CD8-positive, alpha-beta memory T cell (primary cell): ENCODE measurements around the gene ROCK1. TPM values are rescaled to one million over a fixed set of nuclear protein-coding genes. Genes with fewer than 3 reads are reported as not detected.

Source experiments
- CTCF ChIA-PET: fragments of 350-600 bp; sonication (Branson Sonifier 250); formaldehyde crosslinking; loops from one replicate; lab custom pipeline; 2021; ENCODE audit warnings: antibody characterized with exemption; lab: Charles Lee
- POLR2A ChIA-PET: fragments of 350-600 bp; sonication (Branson Sonifier 250); formaldehyde crosslinking; loops from one replicate; lab custom pipeline; 2021; ENCODE audit warnings: antibody characterized with exemption; lab: Charles Lee
- DNase-seq, 5 donors: peaks; one replicate each; pipeline versions ENCODE4 v3.0.0 to v3.0.0-alpha.2; 2020 to 2022; ENCODE audit warnings: mixed read lengths in 1 of 5
- H3K27ac ChIP-seq: one replicate; pipeline ENCODE4 v1.7.0; 2013; ENCODE audit warnings: low read depth, mild to moderate bottlenecking, low read length, moderate library complexity
- H3K27me3 ChIP-seq: 2 replicates; pipeline ENCODE4 v1.7.0; 2013; ENCODE audit warnings: low read length, mild to moderate bottlenecking; ENCODE audit not compliant: insufficient read depth, poor library complexity, severe bottlenecking
- H3K36me3 ChIP-seq: 2 replicates; pipeline ENCODE4 v1.7.0; 2013; ENCODE audit warnings: mild to moderate bottlenecking, low read length, moderate library complexity; ENCODE audit not compliant: insufficient read depth
- H3K4me1 ChIP-seq: 2 replicates; pipeline ENCODE4 v1.7.0; 2013; ENCODE audit warnings: mild to moderate bottlenecking, low read length, moderate library complexity; ENCODE audit not compliant: insufficient read depth
- H3K4me3 ChIP-seq: 2 replicates; pipeline ENCODE4 v1.7.0; 2013; ENCODE audit warnings: mild to moderate bottlenecking, low read length
- H3K9me3 ChIP-seq: 2 replicates; pipeline ENCODE4 v1.7.0; 2013; ENCODE audit warnings: mild to moderate bottlenecking, low read length
- H3K27ac Mint-ChIP-seq, 8 donors: one replicate each; pipeline ENCODE4 v1.8.0; 2020 to 2021; ENCODE audit warnings: mixed read lengths in 8 of 8, mild to moderate bottlenecking in 6 of 8, inconsistent platforms in 3 of 8, moderate library complexity in 3 of 8
- H3K27me3 Mint-ChIP-seq, 2 donors: one replicate each; pipeline ENCODE4 v1.8.0; 2020 to 2021; ENCODE audit warnings: mixed read lengths in 2 of 2, mild to moderate bottlenecking in 1 of 2, moderate library complexity in 1 of 2
- H3K36me3 Mint-ChIP-seq, 3 donors: one replicate each; pipeline ENCODE4 v1.8.0; 2020 to 2021; ENCODE audit warnings: mixed read lengths in 3 of 3, inconsistent platforms in 1 of 3, mild to moderate bottlenecking in 1 of 3
- H3K4me1 Mint-ChIP-seq, 3 donors: one replicate each; pipeline ENCODE4 v1.8.0; 2020 to 2021; ENCODE audit warnings: mixed read lengths in 3 of 3, inconsistent platforms in 1 of 3, mild to moderate bottlenecking in 1 of 3
- H3K4me3 Mint-ChIP-seq, 7 donors: one replicate each; pipeline ENCODE4 v1.8.0; 2020 to 2021; ENCODE audit warnings: mixed read lengths in 7 of 7, mild to moderate bottlenecking in 6 of 7, moderate library complexity in 4 of 7, inconsistent platforms in 2 of 7
- H3K9me3 Mint-ChIP-seq, 5 donors: one replicate each; pipeline ENCODE4 v1.8.0; 2020 to 2022; ENCODE audit warnings: mixed read lengths in 5 of 5, mild to moderate bottlenecking in 3 of 5, moderate library complexity in 2 of 5, inconsistent platforms in 1 of 5
- polyA plus RNA-seq: library from polyadenylated mRNA; unstranded; fragments of 300-500 nt; fragmentation: Illumina TruSeq; gene quantifications from one replicate; pipeline ENCODE4 v1.2.3, GENCODE V29; 2021
- total RNA-seq, 2 experiments: library from RNA; stranded (reverse); gene quantifications; one replicate each; pipeline ENCODE4 v1.2.3, GENCODE V29; 2021

ROCK1 gene
- total and polyA plus RNA-seq, 3 experiments from 2014 or later: 41.7 to 66.5 (median 62.0) TPM

GRCh38 chr18:21100146-21100545 is 11.5 kb downstream of the ROCK1 start:
- Mint-ChIP-seq H3K4me3 (peak overlapping the region in 5 of 7 donors; percentile 5 to 75 (median 33)), H3K9me3 (no peaks in the 10 kb centered on the region), H3K4me1 (peaks cover 6 to 81% (median 76%) of the 10 kb centered on the region in 3 donors), H3K27me3 (no peaks in the 10 kb centered on the region), H3K36me3 (peaks cover 3 to 6% (median 5%) of the 10 kb centered on the region in 3 donors), H3K27ac (peak overlapping the region in 3 of 8 donors; percentile 4 to 30 (median 5))
- Histone ChIP-seq H3K36me3 (no peaks in the 10 kb centered on the region), H3K9me3 (no peaks in the 10 kb centered on the region), H3K4me3 (no peak overlapping the region), H3K4me1 (peaks cover 61% of the 10 kb centered on the region), H3K27ac (no peak overlapping the region), H3K27me3 (no peaks in the 10 kb centered on the region)
- CTCF ChIA-PET: no interaction called here
- POLR2A ChIA-PET: no interaction called here
- DNase-seq: no peak

GRCh38 chr18:21099442-21099841 is 12.2 kb downstream of the ROCK1 start:
- Mint-ChIP-seq H3K4me3 (peak overlapping the region in 5 of 7 donors; percentile 5 to 75 (median 33)), H3K27me3 (no peaks in the 10 kb centered on the region), H3K9me3 (no peaks in the 10 kb centered on the region), H3K4me1 (peaks cover 9 to 84% (median 74%) of the 10 kb centered on the region in 3 donors), H3K36me3 (peaks cover 5 to 7% (median 7%) of the 10 kb centered on the region in 3 donors), H3K27ac (peak overlapping the region in 1 of 8 donors; percentile 17)
- no peaks in the 10 kb centered on the region for H3K27me3 ChIP-seq
- H3K4me1 ChIP-seq: peaks cover 61% of the 10 kb centered on the region
- ChIA-PET POLR2A (no interaction called here), CTCF (no interaction called here)
- H3K36me3 ChIP-seq: no peaks in the 10 kb centered on the region
- no peak overlapping the region for H3K4me3 ChIP-seq
- H3K9me3 ChIP-seq: no peaks in the 10 kb centered on the region
- no peak overlapping the region for H3K27ac ChIP-seq
- no peak for DNase-seq

- POLR2A ChIA-PET: no interaction called here
- H3K27me3 Mint-ChIP-seq: no peaks in the 10 kb centered on the region
- H3K4me1 ChIP-seq: peaks cover 48% of the 10 kb centered on the region
Measured at GRCh38 chr18:21096760-21097159, 14.9 kb downstream of the ROCK1 start.

DNA sequence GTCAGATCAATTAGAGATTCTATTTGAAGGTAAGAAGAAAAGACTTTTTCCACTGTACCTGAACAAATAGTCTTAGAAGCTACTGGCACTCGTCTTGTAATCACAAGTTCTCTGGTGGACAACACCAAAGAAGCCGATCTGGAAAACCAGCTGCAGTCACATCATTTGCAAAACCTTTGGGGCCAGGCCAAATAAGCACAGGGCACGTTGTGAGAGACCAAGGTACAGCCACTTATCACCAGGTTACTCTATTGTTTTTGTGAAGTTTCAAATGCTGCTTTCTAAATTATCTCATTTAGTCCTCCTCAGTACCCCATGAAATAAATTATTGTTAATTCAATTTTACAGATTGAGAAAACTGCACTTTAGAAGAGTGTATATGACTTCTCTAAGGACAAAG is 18.5 kb downstream of the ROCK1 start:
- Mint-ChIP-seq H3K4me1 (peaks cover 57 to 83% (median 64%) of the 10 kb centered on the region in 3 donors), H3K4me3 (peak overlapping the region in 2 of 7 donors; percentile 6 to 36), H3K36me3 (peaks cover 9 to 13% (median 11%) of the 10 kb centered on the region in 3 donors), H3K27ac (peak overlapping the region in 1 of 8 donors; percentile 19), H3K27me3 (no peaks in the 10 kb centered on the region), H3K9me3 (no peaks in the 10 kb centered on the region)
- CTCF ChIA-PET: no interaction called here
- POLR2A ChIA-PET: no interaction called here
- peaks cover 30% of the 10 kb centered on the region for H3K4me1 ChIP-seq
- H3K9me3 ChIP-seq: no peaks in the 10 kb centered on the region
- H3K36me3 ChIP-seq: no peaks in the 10 kb centered on the region
- H3K27ac ChIP-seq: no peak overlapping the region
- DNase-seq: no peak
- H3K27me3 ChIP-seq: no peaks in the 10 kb centered on the region
- H3K4me3 ChIP-seq: no peak overlapping the region

More at GRCh38 chr18:21096760-21097159, 14.9 kb downstream of the ROCK1 start:
- CTCF ChIA-PET: interaction anchor here (1.5 kb wide), 1 partner anchor 15 kb away, joined by 3 read pairs; the partner anchor contains the start of gene ROCK1
- Histone ChIP-seq H3K27ac (no peak overlapping the region), H3K27me3 (no peaks in the 10 kb centered on the region), H3K36me3 (no peaks in the 10 kb centered on the region), H3K9me3 (no peaks in the 10 kb centered on the region), H3K4me3 (no peak overlapping the region)
- Mint-ChIP-seq H3K4me1 (peaks cover 29 to 87% (median 75%) of the 10 kb centered on the region in 3 donors), H3K9me3 (no peaks in the 10 kb centered on the region), H3K4me3 (peak overlapping the region in 6 of 7 donors; percentile 11 to 40 (median 30)), H3K27ac (peak overlapping the region in 2 of 8 donors; percentile 11 to 24), H3K36me3 (peaks cover 6 to 13% (median 11%) of the 10 kb centered on the region in 3 donors)
- DNase-seq: no peak

DNA sequence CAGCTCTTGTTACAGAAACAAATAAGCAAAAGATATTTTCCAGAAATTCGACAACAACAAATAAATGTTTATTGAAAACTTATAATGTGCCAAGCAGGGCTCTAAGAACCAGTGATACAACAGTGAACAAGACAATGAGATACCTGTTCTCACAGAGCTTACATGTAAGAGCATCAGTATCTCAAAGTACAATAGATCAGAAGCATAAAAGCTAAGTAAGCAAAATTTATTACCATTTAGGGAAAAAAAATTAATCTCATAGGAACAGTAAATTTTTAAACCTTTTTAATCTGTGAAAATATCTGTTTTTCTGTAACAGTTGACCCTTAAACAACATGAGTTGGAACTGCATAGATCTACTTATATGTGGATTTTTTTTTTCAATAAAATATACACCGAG is 20.9 kb downstream of the ROCK1 start:
- peaks cover 20% of the 10 kb centered on the region for H3K4me1 ChIP-seq
- Mint-ChIP-seq H3K36me3 (peaks cover 10 to 21% (median 14%) of the 10 kb centered on the region in 3 donors), H3K27ac (peak overlapping the region in 1 of 8 donors; percentile 9), H3K27me3 (no peaks in the 10 kb centered on the region), H3K9me3 (peaks cover 0 to 2% (median 0%) of the 10 kb centered on the region in 5 donors), H3K4me1 (peaks cover 65 to 85% (median 79%) of the 10 kb centered on the region in 3 donors), H3K4me3 (peak overlapping the region in 2 of 7 donors; percentile 5 to 39)
- H3K9me3 ChIP-seq: no peaks in the 10 kb centered on the region
- no peak overlapping the region for H3K4me3 ChIP-seq
- no peak overlapping the region for H3K27ac ChIP-seq
- POLR2A ChIA-PET: no interaction called here
- H3K27me3 ChIP-seq: no peaks in the 10 kb centered on the region
- DNase-seq: no peak
- H3K36me3 ChIP-seq: no peaks in the 10 kb centered on the region
- CTCF ChIA-PET: interaction anchor here (1.6 kb wide), 1 partner anchor 21 kb away, joined by 3 read pairs; the partner anchor contains the start of gene ROCK1

DNA sequence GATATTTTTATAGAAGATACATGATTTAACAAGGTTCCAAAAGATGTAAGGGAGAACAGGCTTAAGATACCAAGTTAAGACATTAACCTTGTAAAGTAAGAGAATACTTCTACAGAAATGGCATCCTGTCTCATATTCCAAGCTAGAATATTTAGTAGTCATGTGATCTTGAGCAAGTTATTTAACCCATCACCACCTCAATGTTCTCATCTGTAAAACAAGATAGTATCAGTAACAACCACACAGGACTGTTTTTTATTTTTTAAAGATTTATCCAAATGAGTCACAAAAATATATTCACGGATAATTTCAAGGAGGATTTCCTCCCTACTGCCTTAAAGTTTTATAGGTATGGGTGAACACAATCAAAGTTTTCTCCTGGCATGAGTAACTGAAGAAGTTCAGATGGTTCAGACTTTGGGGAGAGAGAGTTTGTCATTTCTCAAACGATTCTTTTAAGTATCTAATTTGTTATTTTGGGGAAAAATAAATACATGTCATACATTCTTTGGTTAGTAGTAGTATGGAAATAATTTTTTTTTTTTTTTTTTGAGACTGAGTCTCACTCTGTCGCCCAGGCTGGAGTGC is 25.9 kb downstream of the ROCK1 start:
- no peaks in the 10 kb centered on the region for H3K27me3 Mint-ChIP-seq
- peaks cover 7 to 28% (median 11%) of the 10 kb centered on the region in 3 donors for H3K36me3 Mint-ChIP-seq
- H3K4me3 ChIP-seq: no peak overlapping the region
- peaks cover 16% of the 10 kb centered on the region for H3K4me1 ChIP-seq
- ChIA-PET CTCF (no interaction called here), POLR2A (no interaction called here)
- H3K9me3 ChIP-seq: no peaks in the 10 kb centered on the region
- no peak for DNase-seq
- no peak overlapping the region for H3K27ac Mint-ChIP-seq
- H3K4me3 Mint-ChIP-seq: peak overlapping the region in 6 of 7 donors; percentile 7 to 41 (median 20)
- no peaks in the 10 kb centered on the region for H3K36me3 ChIP-seq
- H3K4me1 Mint-ChIP-seq: peaks cover 80 to 94% (median 89%) of the 10 kb centered on the region in 3 donors
- H3K9me3 Mint-ChIP-seq: peaks cover 0 to 13% (median 2%) of the 10 kb centered on the region in 5 donors
- H3K27ac ChIP-seq: no peak overlapping the region
- no peaks in the 10 kb centered on the region for H3K27me3 ChIP-seq

DNA sequence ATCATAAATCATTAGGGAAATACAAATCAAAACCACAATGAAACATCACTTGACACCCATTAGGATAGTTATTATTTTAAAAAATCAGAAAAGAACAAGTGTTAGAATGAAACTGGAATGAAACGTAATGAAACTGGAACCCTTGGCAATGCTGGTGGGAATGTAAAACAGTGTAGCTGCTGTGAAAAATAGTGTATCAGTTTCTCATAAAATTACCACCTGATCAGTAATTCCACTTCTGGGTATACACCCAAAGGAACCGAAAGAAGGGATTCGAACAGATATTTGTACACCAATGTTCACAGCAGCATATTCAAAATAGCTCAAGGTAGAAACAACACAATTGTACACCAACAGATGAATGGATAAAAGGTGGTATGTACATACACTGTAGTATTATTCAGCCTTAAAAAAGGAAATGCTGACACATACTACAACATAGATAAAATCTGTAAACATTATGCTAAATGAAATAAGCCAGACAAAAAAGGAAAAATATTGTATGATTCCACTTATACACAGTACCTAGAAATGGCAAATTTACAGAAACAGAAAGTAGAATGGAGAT is 27.0 kb downstream of the ROCK1 start:
- Histone ChIP-seq H3K36me3 (no peaks in the 10 kb centered on the region), H3K9me3 (no peaks in the 10 kb centered on the region), H3K27me3 (no peaks in the 10 kb centered on the region), H3K4me3 (no peak overlapping the region), H3K4me1 (peaks cover 20% of the 10 kb centered on the region), H3K27ac (no peak overlapping the region)
- DNase-seq: no peak
- POLR2A ChIA-PET: no interaction called here
- Mint-ChIP-seq H3K4me3 (peak overlapping the region; percentile 5 to 57 (median 28)), H3K36me3 (peaks cover 8 to 28% (median 11%) of the 10 kb centered on the region in 3 donors), H3K4me1 (peaks cover 80 to 94% (median 89%) of the 10 kb centered on the region in 3 donors), H3K27me3 (no peaks in the 10 kb centered on the region), H3K9me3 (peaks cover 0 to 15% (median 2%) of the 10 kb centered on the region in 5 donors), H3K27ac (peak overlapping the region in 3 of 8 donors; percentile 31 to 75 (median 35))
- CTCF ChIA-PET: no interaction called here

- Mint-ChIP-seq H3K9me3 (peaks cover 0 to 15% (median 2%) of the 10 kb centered on the region in 5 donors), H3K4me1 (peaks cover 89 to 98% (median 96%) of the 10 kb centered on the region in 3 donors), H3K4me3 (peak overlapping the region in 5 of 7 donors; percentile 13 to 54 (median 25)), H3K36me3 (peaks cover 8 to 28% (median 11%) of the 10 kb centered on the region in 3 donors), H3K27ac (no peak overlapping the region), H3K27me3 (no peaks in the 10 kb centered on the region)
- ChIA-PET POLR2A (no interaction called here), CTCF (no interaction called here)
- Histone ChIP-seq H3K27ac (no peak overlapping the region), H3K9me3 (no peaks in the 10 kb centered on the region), H3K27me3 (no peaks in the 10 kb centered on the region), H3K4me1 (peaks cover 30% of the 10 kb centered on the region), H3K36me3 (no peaks in the 10 kb centered on the region), H3K4me3 (no peak overlapping the region)
- no peak for DNase-seq
Measured at GRCh38 chr18:21083017-21083416, 28.6 kb downstream of the ROCK1 start.
